ENCODE data around the gene AIFM3.
"Not testable (repeated sequence)": the region's sequence is repeated elsewhere in the genome, so short reads cannot be mapped to it uniquely, and the experiment has no call there.

The AIFM3 gene

DNA sequence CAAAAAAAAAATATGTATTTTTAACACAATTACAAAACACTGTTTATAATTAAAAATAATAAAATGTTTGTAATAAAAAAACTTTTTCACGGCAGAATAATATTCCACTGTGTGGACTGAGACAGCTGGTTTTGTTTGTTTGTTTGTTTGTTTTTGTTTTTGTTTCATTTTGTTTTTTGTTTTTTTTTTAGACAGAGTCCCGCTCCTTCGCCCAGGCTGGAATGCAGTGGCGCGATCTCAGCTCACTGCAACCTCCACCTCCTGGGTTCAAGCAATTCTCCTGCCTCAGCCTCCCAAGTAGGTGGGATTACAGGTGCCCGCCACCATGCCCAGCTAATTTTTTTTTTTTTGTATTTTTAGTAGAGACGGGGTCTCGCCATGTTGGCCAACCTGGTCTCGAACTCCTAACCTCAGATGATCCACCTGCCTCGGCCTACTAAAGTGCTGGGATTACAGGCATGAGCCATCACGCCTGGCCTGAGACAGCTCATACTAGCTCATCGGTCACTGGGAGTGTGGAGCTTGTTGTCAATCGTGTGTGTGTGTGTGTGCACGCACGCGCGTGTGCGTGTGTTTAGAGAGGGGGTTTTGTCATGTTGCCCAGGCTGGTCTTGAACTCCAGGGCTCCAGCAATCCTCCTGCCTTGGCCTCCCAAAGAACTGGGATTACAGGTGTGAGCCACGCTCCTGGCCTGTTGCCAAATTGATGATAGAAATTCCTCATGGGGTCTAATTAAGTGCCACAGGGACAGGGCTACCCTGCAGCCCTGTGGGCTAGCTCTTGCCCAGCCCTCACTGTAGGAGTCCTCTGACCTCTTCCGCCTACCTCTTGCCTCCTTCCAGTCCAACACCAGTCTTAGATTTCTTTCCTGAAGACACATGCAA, 7.2 kb upstream of the AIFM3 start:
- no peak for DNase-seq

DNA sequence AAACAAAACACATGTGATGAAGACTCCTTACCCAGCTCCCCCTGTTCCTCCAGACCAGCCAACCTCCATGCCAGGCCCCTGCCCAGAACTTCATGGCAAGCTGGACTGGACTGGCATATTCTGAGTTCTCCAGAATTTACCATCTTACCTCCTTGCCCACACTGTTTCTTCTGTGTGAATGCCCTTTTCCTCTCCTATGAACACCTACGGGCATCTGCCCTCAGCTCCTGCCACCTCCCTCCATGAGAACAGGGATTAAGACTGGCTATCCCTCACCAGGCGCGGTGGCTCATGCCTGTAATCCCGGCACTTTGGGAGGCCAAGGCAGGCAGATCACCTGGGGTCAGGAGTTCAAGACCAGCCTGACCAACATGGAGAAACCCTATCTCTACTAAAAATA, 6.4 kb upstream of the AIFM3 start:
- DNase-seq, result no peak

DNA sequence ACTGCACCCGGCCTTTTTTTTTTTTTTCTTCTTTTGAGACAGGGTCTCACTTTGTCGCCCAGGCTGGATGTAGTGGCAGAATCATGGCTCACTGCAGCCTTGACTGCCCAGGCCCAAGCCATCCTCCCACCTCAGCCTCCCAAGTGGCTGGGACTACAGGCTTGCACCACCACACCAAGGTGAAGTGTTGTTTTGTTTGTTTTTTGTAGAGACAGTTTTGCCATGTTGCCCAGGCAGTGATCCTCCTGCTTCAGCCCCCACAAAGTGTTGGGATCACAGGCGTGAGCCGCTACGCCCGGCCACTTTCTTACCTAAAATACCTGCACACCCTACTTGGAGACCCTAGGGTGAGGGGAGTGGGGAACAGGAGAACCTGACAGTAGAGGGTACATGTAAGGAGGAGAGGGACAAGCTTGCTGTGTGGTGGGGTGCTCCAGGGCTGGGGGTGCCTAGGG, 4.5 kb upstream of the AIFM3 start:
- no peak for DNase-seq

DNA sequence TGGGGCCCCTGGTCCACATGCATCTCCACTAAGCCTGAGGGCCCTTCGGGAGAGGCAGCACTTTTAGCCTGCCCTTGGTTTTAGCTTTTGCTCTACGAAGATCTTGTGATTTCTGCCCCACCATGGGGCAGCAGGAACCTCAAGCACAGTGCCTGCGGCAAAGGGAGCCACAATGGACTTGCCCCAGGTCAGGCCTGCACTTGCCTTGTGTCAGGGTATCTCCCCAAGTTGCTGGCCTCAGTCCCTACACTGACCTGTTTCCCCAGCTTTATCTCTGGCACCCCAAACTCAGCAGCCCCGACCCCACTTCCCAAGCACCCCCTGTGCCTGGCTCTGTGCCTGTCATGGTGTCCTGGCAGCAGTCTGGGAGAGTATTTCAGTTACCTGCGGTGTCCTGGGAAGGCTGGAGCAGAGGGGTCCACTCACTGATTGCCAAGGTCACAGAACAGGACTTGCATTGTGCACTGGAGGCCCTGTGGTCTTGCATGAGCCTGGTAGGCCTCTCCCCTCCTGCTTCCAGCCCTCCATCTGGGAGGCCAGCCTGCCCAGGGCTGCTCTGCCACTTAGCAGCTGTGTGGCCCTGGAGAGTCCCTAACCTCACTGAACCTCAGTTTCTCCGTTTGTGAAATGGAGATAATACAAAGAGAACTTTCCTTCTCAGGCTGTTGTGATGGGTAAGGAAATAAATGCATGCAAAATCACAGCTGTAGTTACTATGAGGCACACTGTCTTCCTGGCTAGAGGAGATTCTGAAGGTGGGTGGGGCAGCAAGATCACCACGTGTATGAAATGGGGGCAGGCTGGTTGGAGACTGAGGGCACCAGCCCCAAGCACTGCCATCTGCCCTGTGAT, 3.6 kb upstream of the AIFM3 start:
- DNase-seq, result no peak

DNA sequence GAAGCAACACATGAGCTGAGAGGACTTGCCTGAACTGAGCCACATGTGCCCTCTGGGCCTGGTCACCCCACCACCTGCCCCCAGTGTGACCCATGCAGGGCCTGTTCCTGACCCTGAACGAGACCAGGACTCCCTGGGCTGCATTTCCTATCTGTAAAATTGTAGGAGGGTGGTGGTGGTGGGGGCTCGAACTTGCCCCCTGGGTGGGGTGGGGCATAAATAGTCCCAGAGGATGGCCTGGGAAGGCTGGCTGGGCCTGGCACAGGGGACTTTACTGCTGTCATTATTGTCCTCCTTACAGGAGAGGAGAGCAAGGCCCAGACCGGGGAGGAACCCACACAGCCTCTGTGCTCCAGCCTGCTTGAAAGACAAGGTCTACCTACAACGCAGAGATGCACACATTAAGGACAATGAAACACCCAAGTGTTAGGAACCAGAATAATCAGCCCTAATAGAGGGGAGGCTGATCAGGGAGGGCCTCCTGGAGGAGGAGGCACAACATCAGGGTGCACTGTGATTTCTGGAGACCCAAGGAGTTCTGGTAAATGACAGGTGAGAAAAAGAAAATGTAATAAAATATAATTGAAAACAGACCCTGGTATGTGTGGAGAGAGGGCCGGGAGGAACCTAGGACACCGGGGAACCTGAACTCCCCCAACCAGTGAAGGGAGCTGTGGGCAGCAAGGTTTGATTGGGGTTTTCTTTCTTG, 2.8 kb upstream of the AIFM3 start:
- no peak for DNase-seq

DNA sequence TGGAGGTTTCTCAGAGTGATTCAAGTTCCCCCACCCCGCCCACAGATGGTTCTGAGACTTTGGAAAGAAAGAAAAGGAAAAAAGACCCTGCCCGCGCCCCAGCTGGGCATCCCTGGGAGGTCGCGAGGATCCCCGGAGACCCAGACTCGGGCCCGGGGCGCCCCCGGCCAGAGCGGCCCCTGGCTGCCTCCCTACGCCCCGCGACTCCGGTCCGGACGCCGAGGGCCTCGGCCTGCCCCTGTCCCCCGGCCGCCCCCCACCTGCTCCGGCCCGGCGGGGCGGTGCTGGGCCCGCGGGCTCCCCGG, 2.3 kb upstream of the AIFM3 start:
- no peak for DNase-seq

DNA sequence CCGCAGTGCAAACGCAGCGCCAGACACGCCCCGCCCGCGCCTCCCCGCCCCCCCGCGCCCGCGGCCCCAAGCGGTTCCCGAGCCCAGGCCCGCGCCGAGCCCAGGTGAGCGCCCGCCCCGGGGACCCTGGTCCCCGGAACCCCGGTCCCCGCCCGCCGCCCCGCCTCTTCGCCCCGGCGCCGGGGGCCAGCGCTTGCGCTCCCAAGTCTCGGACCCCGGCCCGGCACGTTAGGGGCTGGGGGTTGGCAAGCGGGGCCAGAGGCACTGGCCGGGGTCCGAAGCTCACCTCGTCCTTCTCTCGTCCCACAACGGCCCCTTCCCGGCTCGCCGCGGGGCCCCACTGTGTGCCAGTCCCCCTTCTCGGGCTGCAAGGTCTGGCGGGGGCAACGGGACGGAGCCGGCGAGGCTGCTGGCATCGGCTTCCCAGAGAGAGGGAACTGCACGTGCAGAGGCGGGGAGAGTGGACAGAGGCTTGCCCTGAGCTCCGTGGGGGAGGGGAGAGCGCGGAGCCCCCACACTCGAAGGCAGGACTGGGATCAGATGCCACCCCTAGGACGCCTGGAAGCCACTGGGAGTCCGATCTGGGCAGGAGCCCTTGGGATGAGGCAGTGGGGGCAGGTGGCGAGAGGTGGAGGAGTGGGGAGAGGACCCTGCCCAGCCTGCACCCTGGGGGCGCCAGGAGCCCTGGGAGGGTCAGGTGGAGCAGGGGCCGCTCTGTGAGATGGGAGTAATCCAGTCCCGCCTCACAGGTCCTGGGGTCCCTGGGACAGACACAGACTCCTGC, 1.8 kb upstream of the AIFM3 start:
- DNase-seq, result no peak

DNA sequence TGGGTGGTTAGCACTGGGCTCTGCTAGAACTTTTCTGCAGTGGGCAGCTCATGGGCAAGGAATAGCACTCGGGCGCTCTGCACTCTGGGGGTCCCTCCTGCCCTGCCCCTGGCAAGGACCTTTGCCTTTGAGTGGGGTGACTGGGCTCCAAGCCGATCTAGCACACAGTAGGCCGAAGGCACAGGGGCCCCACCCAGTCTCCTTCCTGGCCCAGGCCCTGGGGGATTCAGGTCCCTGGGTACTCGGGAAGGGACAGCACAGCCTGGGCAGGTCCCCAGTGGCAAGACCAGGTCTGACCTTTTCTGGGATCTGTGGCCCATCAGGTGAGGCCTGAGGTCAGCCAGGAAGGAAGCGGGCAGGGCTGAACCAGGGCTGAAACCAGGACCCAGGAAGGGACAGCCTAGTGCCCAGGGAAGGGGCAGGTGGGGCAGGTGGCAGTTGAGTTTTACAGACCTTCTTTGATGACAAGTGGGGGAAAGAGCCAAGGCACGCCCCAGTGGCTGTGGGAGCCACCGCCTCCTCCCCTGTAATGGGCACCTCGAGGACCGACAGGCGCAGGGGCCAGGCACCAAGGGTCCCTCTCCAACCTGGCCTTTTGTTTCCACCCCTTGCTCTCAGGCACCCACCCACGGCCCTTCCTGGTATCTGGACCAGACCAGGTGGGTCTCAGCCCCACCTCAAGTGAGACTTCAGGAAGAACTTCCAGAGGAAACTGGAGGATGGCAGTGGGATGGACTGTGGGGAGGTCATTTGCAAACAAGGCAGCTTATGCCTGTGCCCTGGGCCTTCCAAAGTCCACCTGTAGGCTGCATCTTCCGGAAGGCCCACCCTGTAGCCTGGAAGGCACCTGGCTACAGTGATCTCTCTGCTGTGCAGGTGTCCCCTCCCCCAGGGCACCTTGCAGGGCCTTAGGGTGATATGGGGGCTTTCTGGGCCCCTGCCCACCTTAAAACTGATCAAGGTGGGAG, 883 bp upstream of the AIFM3 start:
- no peak for DNase-seq

DNA sequence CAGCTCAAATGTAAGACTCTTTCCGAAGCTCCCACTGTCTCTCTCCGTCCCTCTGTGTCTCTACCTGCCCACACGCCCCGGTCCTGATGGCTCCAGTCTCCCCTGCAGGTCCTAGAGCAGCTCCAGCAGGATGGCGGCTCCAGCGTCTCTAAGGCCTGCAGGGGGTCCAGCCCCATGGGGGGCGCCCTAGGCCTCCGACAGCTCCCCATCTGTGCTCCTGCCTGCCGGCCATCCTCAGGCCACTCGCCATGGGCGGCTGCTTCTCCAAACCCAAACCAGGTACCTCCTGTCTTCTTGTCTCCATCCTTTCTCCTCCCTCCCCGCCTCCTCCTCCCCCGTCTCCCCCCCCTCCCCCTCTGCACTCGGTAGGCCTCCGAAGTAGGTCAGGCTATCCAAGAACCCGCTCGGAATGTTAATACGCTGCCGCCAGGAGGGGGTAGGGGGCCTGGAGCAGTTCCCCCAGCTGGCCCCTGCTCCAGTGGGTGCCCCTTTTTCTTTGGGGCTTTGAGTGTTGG, 699 bp downstream of the AIFM3 start:
- no peak for DNase-seq

DNA sequence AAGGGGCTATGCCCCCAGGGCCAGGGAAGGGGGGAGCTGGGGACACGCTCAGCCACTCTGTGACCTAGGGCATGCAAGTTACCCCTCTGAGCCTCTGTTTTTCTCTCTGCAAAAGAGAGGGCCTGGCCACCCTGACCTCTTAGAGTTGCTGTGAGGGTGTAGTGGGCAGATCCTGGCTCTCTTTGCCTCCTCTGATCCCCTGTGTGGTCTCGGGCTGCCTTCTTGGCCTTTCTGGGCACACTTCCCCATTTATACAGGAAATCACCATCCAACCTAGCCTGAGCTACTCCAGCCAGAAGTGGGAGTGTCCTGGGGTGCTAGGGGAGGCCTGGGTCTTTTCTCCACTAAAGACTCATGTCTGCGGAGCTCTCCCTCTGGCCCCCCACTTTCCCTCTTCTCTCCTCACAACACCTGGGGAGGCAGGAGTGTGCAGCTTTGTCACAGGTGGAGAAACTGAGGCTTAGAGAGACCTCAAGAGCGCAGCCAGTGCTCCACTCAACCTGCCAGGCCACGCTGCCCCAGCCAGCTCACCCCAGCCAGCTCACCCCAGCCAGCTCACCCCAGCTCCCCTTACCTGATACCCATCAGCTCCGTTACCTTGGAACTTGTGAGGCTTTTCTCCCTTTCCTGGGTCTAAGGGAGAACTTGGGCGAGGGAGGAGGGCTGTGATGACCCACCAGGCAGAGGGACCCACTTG, 1.4 kb downstream of the AIFM3 start:
- DNase-seq, result no peak

DNA sequence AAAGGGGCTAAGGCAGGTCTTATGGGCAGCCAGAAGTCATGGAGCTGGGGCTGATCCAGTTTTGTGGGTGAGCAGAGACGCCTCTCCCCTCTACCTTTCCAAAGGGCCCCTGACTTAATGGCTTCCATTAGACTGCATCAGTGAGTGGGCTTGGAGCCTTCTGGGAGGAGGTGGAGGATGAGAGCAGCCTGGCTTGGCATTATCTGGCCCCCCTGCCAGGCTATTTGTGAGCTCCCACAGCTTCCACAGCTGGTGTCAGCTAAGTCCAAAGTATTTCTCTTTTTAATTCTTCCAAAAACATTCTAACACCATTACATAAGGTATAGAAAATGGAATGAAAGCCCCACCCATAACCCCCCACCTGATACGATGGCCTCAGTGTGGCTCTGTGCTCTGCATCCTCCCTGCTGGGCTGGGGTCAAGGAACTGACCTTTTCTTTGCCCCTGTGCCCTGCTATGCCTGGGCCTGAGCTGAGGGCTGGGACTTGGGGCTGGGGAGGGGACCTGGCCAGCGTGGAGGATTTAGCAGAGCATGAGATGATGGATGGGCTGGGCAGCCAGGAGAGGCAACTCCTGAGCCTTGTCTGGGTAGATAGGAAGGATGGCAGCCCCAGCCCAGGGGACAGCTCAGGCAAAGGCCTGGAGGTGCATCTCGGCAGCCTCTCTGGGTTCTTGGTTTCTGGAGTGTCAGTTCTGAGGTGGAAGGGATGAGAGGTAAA, 4.0 kb downstream of the AIFM3 start:
- DNase-seq, result no peak

DNA sequence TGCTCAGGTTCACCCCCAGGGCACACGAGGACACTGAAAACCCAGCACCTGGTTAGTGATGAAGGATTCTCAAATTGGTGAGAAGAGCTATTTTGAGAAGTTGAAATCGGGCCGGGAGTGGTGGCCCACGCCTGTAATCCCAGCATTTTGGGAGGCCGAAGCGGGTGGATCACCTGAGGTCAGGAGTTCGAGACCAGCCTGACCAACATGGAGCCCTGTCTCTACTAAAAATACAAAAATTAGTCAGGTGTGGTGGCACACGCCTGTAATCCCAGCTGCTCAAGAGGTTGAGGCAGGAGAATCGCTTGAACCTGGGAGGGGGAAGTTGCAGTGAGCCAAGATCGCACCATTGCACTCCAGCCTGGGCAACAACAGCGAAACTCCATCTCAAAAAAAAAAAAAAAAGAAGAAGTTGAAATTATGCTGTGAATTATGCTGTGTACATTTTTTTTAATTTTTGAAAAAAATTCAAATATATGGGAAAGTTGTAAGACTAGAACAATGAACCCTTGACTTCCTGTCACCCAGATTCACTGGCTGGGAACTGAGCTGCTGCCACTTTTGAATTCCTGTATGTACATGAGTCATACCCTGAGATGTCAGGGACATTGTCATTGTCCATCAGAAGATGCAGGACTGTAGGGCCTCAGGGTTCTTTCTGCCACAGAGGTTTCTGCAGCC, 5.1 kb downstream of the AIFM3 start:
- DNase-seq, result not testable (repeated sequence)

DNA sequence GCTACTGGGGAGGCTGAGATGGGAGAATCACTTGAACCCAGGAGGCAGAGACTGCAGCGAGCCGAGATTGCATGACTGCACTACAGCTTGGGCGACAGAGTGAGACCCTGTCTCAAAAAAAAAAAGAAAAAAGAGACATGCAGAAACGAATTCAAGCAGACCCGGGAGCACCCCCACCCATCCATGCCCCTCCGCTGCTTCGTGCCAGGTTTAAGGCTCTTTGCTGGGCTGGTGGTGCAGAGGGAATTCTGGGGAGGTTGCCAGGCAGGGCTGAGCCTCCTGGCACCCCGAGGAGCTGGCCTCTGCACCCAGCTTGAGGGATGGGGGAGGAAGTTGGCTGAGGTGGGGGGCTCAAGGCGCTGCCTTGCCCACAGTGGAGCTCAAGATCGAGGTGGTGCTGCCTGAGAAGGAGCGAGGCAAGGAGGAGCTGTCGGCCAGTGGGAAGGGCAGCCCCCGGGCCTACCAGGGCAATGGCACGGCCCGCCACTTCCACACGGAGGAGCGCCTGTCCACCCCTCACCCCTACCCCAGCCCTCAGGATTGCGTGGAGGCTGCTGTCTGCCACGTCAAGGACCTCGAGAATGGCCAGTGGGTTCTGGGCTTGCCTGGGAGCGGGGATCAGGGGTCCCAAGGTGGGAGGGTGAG, 6.0 kb downstream of the AIFM3 start:
- DNase-seq, result no peak

DNA sequence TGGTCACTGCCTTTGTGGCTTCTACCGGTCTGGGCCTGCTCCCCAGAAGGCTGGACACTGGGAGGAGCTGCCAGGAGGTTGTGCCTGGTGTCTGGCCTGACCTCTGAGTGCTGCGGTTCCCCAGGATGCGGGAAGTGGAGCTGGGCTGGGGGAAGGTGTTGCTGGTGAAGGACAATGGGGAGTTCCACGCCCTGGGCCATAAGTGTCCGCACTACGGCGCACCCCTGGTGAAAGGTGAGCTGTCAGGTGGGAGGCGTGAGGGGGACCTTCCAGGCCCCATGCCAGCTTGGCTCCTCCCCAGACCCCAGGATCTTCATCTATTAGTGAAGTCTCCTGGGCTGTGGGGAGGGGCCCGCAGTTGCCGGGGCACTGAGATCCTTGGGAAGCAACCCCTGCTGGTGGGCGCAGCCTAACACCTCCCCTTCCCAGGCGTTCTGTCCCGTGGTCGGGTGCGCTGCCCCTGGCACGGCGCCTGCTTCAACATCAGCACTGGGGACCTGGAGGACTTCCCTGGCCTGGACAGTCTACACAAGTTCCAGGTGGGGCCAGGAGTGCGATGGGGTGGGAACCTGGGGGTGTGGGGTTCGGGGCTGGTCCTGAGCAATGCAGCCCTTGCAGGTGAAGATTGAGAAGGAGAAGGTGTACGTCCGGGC, 6.7 kb downstream of the AIFM3 start:
- no peak for DNase-seq

DNA sequence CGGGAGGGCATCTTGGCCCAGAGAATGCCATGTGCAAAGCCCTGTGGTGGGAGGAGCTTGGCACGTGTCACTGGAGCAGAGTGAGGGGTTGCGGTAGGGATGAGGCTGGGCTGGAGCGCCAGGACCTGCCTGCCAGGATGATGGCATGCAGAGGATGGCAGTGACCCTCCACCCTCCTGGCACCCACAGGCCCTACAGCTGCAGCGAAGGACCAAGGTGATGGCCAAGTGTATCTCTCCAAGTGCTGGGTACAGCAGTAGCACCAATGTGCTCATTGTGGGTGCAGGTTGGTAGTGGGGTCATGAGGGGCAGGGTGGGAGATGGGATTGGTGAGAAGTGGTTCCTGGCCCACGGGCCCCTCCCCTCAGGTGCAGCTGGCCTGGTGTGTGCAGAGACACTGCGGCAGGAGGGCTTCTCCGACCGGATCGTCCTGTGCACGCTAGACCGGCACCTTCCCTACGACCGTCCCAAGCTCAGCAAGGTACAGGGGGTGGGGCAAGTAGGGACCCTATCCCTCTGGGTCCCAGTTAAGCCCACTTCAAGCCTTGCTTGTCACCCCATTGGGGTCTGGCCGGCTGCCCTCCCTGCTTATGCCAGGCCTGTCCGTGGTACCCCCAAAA, 7.4 kb downstream of the AIFM3 start:
- DNase-seq, result no peak

DNA sequence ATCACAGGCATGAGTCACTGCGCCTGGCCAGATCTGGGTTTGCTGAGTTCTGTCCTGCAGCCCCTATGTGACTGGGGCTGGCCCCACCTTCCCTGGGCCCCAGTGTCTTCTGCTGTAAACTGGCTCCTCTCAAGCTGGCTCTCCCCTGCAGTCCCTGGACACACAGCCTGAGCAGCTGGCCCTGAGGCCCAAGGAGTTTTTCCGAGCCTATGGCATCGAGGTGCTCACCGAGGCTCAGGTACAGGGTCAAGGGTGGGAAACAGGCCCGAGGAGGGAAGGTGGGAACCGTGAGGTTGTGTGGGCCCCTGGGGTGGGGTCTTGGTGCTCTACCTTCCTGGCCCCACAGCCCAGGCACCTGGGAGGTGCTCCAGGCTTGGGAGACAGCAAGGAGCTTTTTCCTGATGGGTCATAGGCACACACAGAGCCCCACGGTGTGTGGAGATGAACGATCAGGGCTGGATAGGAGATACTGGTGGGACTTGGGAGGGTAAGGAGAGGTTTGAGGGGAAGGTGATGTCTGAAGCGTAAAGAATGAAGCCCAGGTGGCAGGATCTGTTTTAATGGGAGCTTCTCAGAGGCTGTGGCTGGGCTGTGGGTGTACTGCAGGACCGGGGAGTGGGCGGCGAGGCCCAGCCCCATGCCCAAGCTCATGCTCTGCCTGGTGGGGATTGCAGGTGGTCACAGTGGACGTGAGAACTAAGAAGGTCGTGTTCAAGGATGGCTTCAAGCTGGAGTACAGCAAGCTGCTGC, 8.7 kb downstream of the AIFM3 start:
- DNase-seq, result no peak

DNA sequence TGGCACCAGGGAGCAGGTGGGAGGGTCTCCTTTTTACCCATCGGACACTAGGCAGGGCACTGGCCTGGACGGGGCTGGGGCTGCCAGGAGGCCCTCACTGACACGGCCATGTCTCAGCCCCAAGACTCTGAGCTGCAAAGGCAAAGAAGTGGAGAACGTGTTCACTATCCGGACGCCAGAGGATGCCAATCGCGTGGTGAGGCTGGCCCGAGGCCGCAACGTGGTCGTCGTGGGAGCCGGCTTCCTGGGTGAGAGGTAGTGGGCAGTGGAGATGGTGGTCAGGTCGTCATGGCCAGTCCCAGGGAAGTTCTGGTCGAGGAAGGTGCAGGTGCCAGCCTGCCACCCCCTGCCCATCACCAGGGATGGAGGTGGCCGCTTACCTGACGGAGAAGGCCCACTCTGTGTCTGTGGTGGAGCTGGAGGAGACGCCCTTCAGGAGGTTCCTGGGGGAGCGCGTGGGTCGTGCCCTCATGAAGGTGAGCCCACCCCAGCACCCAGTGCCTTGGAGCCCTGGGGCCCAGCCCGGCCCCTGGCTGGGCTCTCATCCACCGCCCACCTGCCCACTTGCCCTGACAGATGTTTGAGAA, 9.3 kb downstream of the AIFM3 start:
- DNase-seq, result no peak

Data from right forelimb (tissue), 1 donor.